Keratinocyte (primary cell): ENCODE results near the gene ATXN7. TPM values are rescaled to one million over a fixed set of nuclear protein-coding genes. Genes with fewer than 3 reads are reported as not detected.

Source experiments
- DNase-seq: peaks from one replicate; pipeline ENCODE4 v3.0.0-alpha.2; 2011; ENCODE audit warnings: low read depth, missing footprints, low spot score
- FAIRE-seq: peaks from 2 replicates; lab custom pipeline; 2011; peaks lifted over from hg19 to GRCh38; lab: Jason Lieb, UNC
- H2AFZ ChIP-seq: 2 replicates; pipeline ENCODE4 v1.6.0; 2012; ENCODE audit warnings: low read length, control low read depth, inconsistent platforms; ENCODE audit not compliant: control insufficient read depth
- H3K27ac ChIP-seq: 2 replicates; pipeline ENCODE4 v1.5.1; 2011; ENCODE audit warnings: low read length; ENCODE audit not compliant: control insufficient read depth, insufficient read depth
- H3K27me3 ChIP-seq: 3 replicates; pipeline ENCODE4 v1.6.0; 2011; ENCODE audit warnings: low read length; ENCODE audit not compliant: control insufficient read depth, insufficient read depth; ENCODE audit errors: extremely low read depth
- H3K36me3 ChIP-seq, 2 experiments: 2 replicates in 1 of 2; 3 replicates in 1 of 2; pipeline ENCODE4 v1.5.1; 2011; ENCODE audit warnings: low read length in 2 of 2, mild to moderate bottlenecking in 1 of 2; ENCODE audit not compliant: control insufficient read depth in 2 of 2, insufficient read depth in 2 of 2; ENCODE audit errors: extremely low read depth in 1 of 2
- H3K4me1 ChIP-seq: 3 replicates; pipeline ENCODE4 v1.5.1; 2011; ENCODE audit warnings: low read length; ENCODE audit not compliant: control insufficient read depth, insufficient read depth; ENCODE audit errors: extremely low read depth
- H3K4me2 ChIP-seq: 3 replicates; pipeline ENCODE4 v1.6.0; 2011; ENCODE audit warnings: low read depth, low read length; ENCODE audit not compliant: control insufficient read depth, insufficient read depth; ENCODE audit errors: extremely low read depth
- H3K4me3 ChIP-seq, 3 experiments: fragments of 200-600 bp in 1 of 3; sonication (generic) in 1 of 3; 2 replicates in 2 of 3; 3 replicates in 1 of 3; pipeline ENCODE4 v1.5.1; 2011 to 2016; ENCODE audit warnings: low read length in 3 of 3, mild to moderate bottlenecking in 3 of 3, control low read depth in 2 of 3, inconsistent platforms in 1 of 3, low read depth in 1 of 3, mixed read lengths in 1 of 3, mixed run types in 1 of 3, moderate library complexity in 1 of 3; ENCODE audit not compliant: control insufficient read depth in 2 of 3, insufficient read depth in 2 of 3; ENCODE audit errors: extremely low read depth in 1 of 3
- H3K79me2 ChIP-seq: 2 replicates; pipeline ENCODE4 v1.6.0; 2012; ENCODE audit warnings: low read length; ENCODE audit not compliant: control insufficient read depth, insufficient read depth
- H3K9ac ChIP-seq: 3 replicates; pipeline ENCODE4 v1.6.0; 2011; ENCODE audit warnings: low read length; ENCODE audit not compliant: control insufficient read depth, insufficient read depth; ENCODE audit errors: extremely low read depth
- H3K9me1 ChIP-seq: 3 replicates; pipeline ENCODE4 v1.6.0; 2011; ENCODE audit warnings: low read length; ENCODE audit not compliant: control insufficient read depth, insufficient read depth; ENCODE audit errors: extremely low read depth
- H3K9me3 ChIP-seq: 2 replicates; pipeline ENCODE4 v1.5.1; 2012; ENCODE audit warnings: low read depth, low read length; ENCODE audit not compliant: control insufficient read depth
- H4K20me1 ChIP-seq: 3 replicates; pipeline ENCODE4 v1.6.0; 2011; ENCODE audit warnings: low read length; ENCODE audit not compliant: control insufficient read depth, insufficient read depth; ENCODE audit errors: extremely low read depth
- EZH2 ChIP-seq: IDR thresholded peaks from one replicate; pipeline ENCODE4 v1.6.1; 2012; ENCODE audit warnings: inconsistent platforms, mild to moderate bottlenecking, low read length, moderate library complexity
- dilution Hi-C: fragments of 300-500 bp; cut with MboI; formaldehyde crosslinking; loops from one replicate; pipeline ENCODE4 v1.7.0; 2020; ENCODE audit warnings: low sequenced_read_pairs; ENCODE audit not compliant: extremely low pct_ligation_motif_present
- polyA plus RNA-seq, 5 experiments: library from polyadenylated mRNA; depleted of rRNA in 3 of 5; stranded (reverse) in 3 of 5; stranded (forward) in 1 of 5; unstranded in 1 of 5; fragments of >200 nt; gene quantifications; 1 replicate in 1 of 5; 2 replicates in 3 of 5; 3 replicates in 1 of 5; pipeline versions ENCODE4 v1.2.1 to v1.2.3, GENCODE V29; 2011 to 2012; ENCODE audit warnings: missing spikeins in 2 of 5, low read depth in 1 of 5, low replicate concordance in 1 of 5
- TF ChIP-seq, protein P1 (sequence below), 3 experiments: IDR thresholded peaks in 1 of 3; conservative IDR thresholded peaks in 1 of 3; optimal IDR thresholded peaks in 1 of 3; 2 replicates in 2 of 3; 3 replicates in 1 of 3; pipeline versions ENCODE3 to v1.5.1; 2011; ENCODE audit warnings: low read length in 3 of 3, mild to moderate bottlenecking in 3 of 3, moderate library complexity in 2 of 3, control low read depth in 1 of 3, inconsistent platforms in 1 of 3; ENCODE audit not compliant: insufficient read depth in 2 of 3; ENCODE audit errors: extremely low read depth in 1 of 3

Gene ATXN7
- polyA plus RNA-seq, 1 donor (not counting 4 experiments of a cell fraction or from before 2014, with no cell fraction given), result 8.8 TPM

DNA sequence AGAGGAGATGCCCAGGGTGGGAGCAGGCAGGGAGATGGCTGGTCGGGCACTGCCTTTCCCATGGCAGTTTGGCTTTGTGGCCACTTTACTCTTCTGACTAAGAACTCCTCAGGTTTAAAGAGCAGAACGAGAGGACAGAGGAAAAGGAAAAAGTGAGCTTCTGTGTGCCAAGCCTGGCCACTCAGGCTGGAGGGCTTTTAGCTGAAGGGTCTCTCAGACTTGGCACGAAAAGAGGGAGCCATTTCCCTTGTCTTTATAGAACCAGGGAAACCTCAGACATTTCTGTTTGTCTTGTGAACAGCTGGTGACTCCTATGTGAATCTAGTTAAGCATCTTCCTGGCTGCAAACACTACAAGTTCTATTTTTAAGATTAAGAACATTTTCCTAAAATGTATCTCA, 182.9 kb downstream of the ATXN7 start:
- TF ChIP-seq, protein P1, sequence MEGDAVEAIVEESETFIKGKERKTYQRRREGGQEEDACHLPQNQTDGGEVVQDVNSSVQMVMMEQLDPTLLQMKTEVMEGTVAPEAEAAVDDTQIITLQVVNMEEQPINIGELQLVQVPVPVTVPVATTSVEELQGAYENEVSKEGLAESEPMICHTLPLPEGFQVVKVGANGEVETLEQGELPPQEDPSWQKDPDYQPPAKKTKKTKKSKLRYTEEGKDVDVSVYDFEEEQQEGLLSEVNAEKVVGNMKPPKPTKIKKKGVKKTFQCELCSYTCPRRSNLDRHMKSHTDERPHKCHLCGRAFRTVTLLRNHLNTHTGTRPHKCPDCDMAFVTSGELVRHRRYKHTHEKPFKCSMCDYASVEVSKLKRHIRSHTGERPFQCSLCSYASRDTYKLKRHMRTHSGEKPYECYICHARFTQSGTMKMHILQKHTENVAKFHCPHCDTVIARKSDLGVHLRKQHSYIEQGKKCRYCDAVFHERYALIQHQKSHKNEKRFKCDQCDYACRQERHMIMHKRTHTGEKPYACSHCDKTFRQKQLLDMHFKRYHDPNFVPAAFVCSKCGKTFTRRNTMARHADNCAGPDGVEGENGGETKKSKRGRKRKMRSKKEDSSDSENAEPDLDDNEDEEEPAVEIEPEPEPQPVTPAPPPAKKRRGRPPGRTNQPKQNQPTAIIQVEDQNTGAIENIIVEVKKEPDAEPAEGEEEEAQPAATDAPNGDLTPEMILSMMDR (optimal IDR thresholded peaks at IDR 0.05 in 1 of 3, IDR thresholded peaks at IDR 0.05 in 1 of 3, conservative IDR thresholded peaks at IDR 0.05 in 1 of 3; ENCODE audit: extremely low read depth in 1 of 3, insufficient read depth in 2 of 3, low read length in 3 of 3), result no peak
- TF ChIP-seq EZH2, result no peak
- Histone ChIP-seq H4K20me1 (no peaks in the 10 kb centered on the region), H3K27me3 (no peaks in the 10 kb centered on the region), H3K4me1 (peaks cover 14% of the 10 kb centered on the region), H3K4me2 (no peak overlapping the region), H3K36me3 (no peaks in the 10 kb centered on the region), H2AFZ (no peak overlapping the region), H3K4me3 (no peak overlapping the region), H3K9ac (no peak overlapping the region), H3K79me2 (no peaks in the 10 kb centered on the region), H3K9me1 (no peaks in the 10 kb centered on the region), H3K27ac (no peak overlapping the region), H3K9me3 (no peaks in the 10 kb centered on the region)
- FAIRE-seq (no peak), DNase-seq (no peak)
- dilution Hi-C loops, result no loop called here

DNA sequence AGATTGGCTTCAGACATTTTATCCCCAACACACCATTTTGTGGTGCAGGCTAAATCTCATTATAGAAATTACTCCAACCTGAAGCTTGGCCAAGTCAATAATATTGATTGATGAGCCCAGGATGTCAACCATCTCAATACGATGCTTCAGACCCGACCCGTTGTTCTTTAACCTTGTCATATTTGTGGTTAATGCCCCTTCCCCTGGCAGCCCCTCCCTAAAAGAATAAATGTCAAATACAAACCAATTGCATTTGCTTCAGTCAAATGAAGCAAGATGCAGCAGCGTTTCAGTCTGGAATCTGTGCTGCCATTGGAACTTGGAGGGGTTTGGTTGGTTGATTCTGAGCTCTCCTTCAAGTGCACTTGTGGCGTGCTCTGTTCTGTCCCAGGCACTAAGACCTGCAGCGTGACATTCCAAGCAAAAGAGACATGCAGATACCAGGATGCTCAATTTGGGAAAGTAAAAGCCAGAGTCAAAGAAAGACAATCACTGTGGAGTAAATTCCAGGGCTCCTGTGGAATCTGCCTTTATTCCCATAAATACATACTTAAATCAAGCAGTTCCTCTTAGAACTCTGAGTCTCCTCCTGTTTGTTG, 183.4 kb downstream of the ATXN7 start:
- TF ChIP-seq EZH2, result no peak
- TF ChIP-seq, protein P1 (optimal IDR thresholded peaks at IDR 0.05 in 1 of 3, IDR thresholded peaks at IDR 0.05 in 1 of 3, conservative IDR thresholded peaks at IDR 0.05 in 1 of 3; ENCODE audit: extremely low read depth in 1 of 3, insufficient read depth in 2 of 3, low read length in 3 of 3), result no peak
- Histone ChIP-seq H4K20me1 (no peaks in the 10 kb centered on the region), H3K9ac (no peak overlapping the region), H3K36me3 (no peaks in the 10 kb centered on the region), H3K4me1 (peaks cover 14% of the 10 kb centered on the region), H3K27me3 (no peaks in the 10 kb centered on the region), H3K9me3 (no peaks in the 10 kb centered on the region), H3K4me2 (no peak overlapping the region), H3K27ac (no peak overlapping the region), H3K79me2 (no peaks in the 10 kb centered on the region), H3K9me1 (no peaks in the 10 kb centered on the region), H2AFZ (no peak overlapping the region), H3K4me3 (no peak overlapping the region)
- dilution Hi-C loops, result no loop called here
- DNase-seq (no peak), FAIRE-seq (peak; percentile 44)
